CD4-positive, alpha-beta T cell (primary cell): ENCODE data around the gene PAF1. TPM values are rescaled to one million over a fixed set of nuclear protein-coding genes. Genes with fewer than 3 reads are reported as not detected.

Experiments used
- ATAC-seq: fragments of 200-7000 bp; cut with Tn5 transposase; one replicate; pipeline ENCODE4 v1.10.0; 2022; ENCODE audit warnings: mild to moderate bottlenecking; ENCODE audit not compliant: poor library complexity
- CTCF ChIA-PET: fragments of 350-600 bp; sonication (Branson Sonifier 250); formaldehyde crosslinking; loops from one replicate; lab custom pipeline; 2021; ENCODE audit warnings: antibody characterized with exemption, inconsistent platforms; lab: Charles Lee
- POLR2A ChIA-PET: fragments of 350-600 bp; sonication (Branson Sonifier 250); formaldehyde crosslinking; loops from one replicate; lab custom pipeline; 2021; ENCODE audit warnings: antibody characterized with exemption, inconsistent platforms; lab: Charles Lee
- DNase-seq, 14 experiments: peaks; one replicate each; pipeline ENCODE4 v3.0.0-alpha.2; 2013 to 2020; ENCODE audit warnings: mixed read lengths in 2 of 14
- H3K27ac ChIP-seq, 2 donors: one replicate each; pipeline versions ENCODE4 v1.5.1 to v1.7.0; 2013; ENCODE audit warnings: low read length in 2 of 2, low read depth in 1 of 2, mild to moderate bottlenecking in 1 of 2
- H3K27me3 ChIP-seq, 2 experiments: 1 replicate in 1 of 2; 2 replicates in 1 of 2; pipeline versions ENCODE4 v1.6.1 to v1.7.0; 2013; ENCODE audit warnings: low read length in 2 of 2, control low read depth in 1 of 2, mild to moderate bottlenecking in 1 of 2, moderate library complexity in 1 of 2; ENCODE audit not compliant: insufficient read depth in 2 of 2, control insufficient read depth in 1 of 2
- H3K36me3 ChIP-seq: one replicate; pipeline ENCODE4 v1.6.1; 2013; ENCODE audit warnings: low read length, control low read depth; ENCODE audit not compliant: insufficient read depth
- H3K4me1 ChIP-seq: one replicate; pipeline ENCODE4 v1.6.1; 2013; ENCODE audit warnings: low read length, control low read depth; ENCODE audit not compliant: insufficient read depth
- H3K4me3 ChIP-seq: one replicate; pipeline ENCODE4 v1.5.1; 2013; ENCODE audit warnings: mild to moderate bottlenecking, low read length, moderate library complexity
- H3K9me3 ChIP-seq, 2 experiments: 1 replicate in 1 of 2; 2 replicates in 1 of 2; pipeline versions ENCODE4 v1.6.1 to v1.7.0; 2013; ENCODE audit warnings: low read length in 2 of 2, mild to moderate bottlenecking in 2 of 2, control low read depth in 1 of 2, moderate library complexity in 1 of 2; ENCODE audit not compliant: control insufficient read depth in 1 of 2, insufficient read depth in 1 of 2
- H3K27ac Mint-ChIP-seq: one replicate; pipeline ENCODE4 v1.8.0; 2020; ENCODE audit warnings: mixed read lengths
- H3K27me3 Mint-ChIP-seq: one replicate; pipeline ENCODE4 v1.8.0; 2021; ENCODE audit warnings: mixed read lengths
- H3K36me3 Mint-ChIP-seq: one replicate; pipeline ENCODE4 v1.8.0; 2021; ENCODE audit warnings: low read depth, mixed read lengths
- H3K4me1 Mint-ChIP-seq: one replicate; pipeline ENCODE4 v1.8.0; 2021; ENCODE audit warnings: low read depth, mixed read lengths
- H3K4me3 Mint-ChIP-seq: one replicate; pipeline ENCODE4 v1.8.0; 2020; ENCODE audit warnings: mild to moderate bottlenecking, mixed read lengths
- H3K9me3 Mint-ChIP-seq: one replicate; pipeline ENCODE4 v1.8.0; 2020; ENCODE audit warnings: mixed read lengths
- CTCF ChIP-seq: fragments of 200-600 bp; IDR thresholded peaks from one replicate; pipeline ENCODE4 v1.8.0; 2022; ENCODE audit warnings: antibody characterized with exemption, mild to moderate bottlenecking
- intact Hi-C, 2 experiments: fragments of 100-400 bp; cut with DNase I in 1 of 2; cut with micrococcal nuclease in 1 of 2; formaldehyde crosslinking; loops; one replicate each; pipeline versions ENCODE4 v1.15.1 to v1.9.0; 2023 to 2025; cut with DNase I, micrococcal nuclease
- total RNA-seq, 174 experiments: library from RNA in 2 of 174; stranded (reverse) in 2 of 174; gene quantifications; one replicate each; pipeline ENCODE4 v1.2.3 and lab custom pipeline; 2021 to 2026

PAF1 gene
- total RNA-seq, 2 experiments from 2014 or later: 99.6 to 101 TPM

DNA sequence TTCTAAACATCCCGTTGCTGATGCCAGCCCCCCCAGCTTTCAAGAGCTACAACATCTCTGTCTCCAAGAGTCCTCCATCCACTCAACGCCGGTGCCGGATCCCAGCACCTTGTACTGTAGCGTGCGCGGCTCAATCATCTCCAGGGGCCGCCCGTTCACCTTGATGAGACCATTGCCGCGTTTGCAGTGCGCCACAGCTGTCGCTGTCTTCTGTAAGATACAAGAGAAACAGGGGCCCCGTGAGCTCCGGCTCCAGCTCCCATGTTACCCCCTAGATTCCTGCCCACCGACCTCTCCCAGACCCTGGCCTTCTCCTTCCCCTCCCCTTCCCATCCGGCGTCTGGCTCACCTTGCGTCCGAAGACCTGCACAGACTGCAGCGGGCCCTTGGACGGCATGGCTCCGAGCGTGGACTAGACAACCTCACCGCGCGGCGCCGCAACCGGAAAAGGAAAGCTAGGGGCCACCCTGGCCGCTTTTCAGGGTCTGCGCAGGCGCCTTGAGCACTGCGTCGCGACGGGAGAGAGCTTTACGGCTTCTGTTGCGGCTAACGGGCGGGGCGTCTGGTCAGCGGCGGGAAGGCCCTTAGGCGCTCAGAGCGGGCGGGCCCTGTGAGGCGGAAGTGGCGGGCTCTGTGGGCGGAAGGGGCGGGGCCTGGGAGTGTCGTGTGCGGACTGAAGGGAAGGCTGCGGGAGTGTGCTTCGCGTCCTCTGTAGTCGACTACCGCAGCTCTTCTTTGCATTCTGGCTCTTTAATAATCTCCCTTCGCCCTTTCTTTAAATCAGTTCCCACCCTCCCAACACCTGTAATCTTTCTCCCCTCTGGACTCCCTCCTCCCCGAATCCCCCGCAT is 44.8 kb upstream of the PAF1 start, which contains the start of gene RPS16:
Gene RPS16, minus strand, starts transcription at position 451 of the 851 bp plus-strand sequence. Its CDS starts 54 bp downstream, at position 397.
- CTCF ChIA-PET: interaction anchor here (0.7 to 1.9 kb wide), 8 partner anchors 10 to 67 kb away, joined by 3 to 14 read pairs (median 5); partner anchors contain the start of genes MED29, PAF1, PLEKHG2 and SUPT5H

GRCh38 chr19:39434123-39435076 is 43.5 kb upstream of the PAF1 start:
- ChIA-PET POLR2A (interaction anchor here (0.7 to 5.9 kb wide), 21 partner anchors 8 to 851 kb away, joined by 3 to 163 read pairs (median 14); partner anchors contain the start of genes AKT2, EID2B, GMFG and MED29), CTCF (interaction anchor here (1.5 to 1.9 kb wide), 5 partner anchors 22 to 68 kb away, joined by 4 to 14 read pairs (median 7); partner anchors contain the start of genes MED29, PAF1 and PLEKHG2)
- DNase-seq (peak in 1 of 14 experiments; percentile 34), ATAC-seq (no peak)
- Mint-ChIP-seq H3K9me3 (no peaks in the 10 kb centered on the region), H3K4me1 (peaks cover 50% of the 10 kb centered on the region), H3K36me3 (peaks cover 53% of the 10 kb centered on the region), H3K4me3 (peak overlapping the region; percentile 99), H3K27me3 (no peaks in the 10 kb centered on the region), H3K27ac (peak overlapping the region; percentile 93)
- Histone ChIP-seq H3K27ac (peak overlapping the region; percentile 79 to 88), H3K4me1 (peaks cover 57% of the 10 kb centered on the region), H3K9me3 (no peaks in the 10 kb centered on the region), H3K4me3 (peak overlapping the region; percentile 96), H3K27me3 (no peaks in the 10 kb centered on the region), H3K36me3 (peaks cover 33% of the 10 kb centered on the region)
- intact Hi-C loops: loop anchor here in 1 of 2 experiments (1.0 to 5.0 kb wide), 4 partner anchors 22 to 398 kb away; partner anchors contain the start of genes DYRK1B, MED29, PAF1 and PLEKHG2
- TF ChIP-seq CTCF: no peak

More for the DNA sequence above, 44.8 kb upstream of the PAF1 start, which contains the start of gene RPS16:
- Histone ChIP-seq H3K36me3 (peaks cover 33% of the 10 kb centered on the region), H3K9me3 (no peaks in the 10 kb centered on the region), H3K4me1 (peaks cover 55% of the 10 kb centered on the region), H3K27ac (peak within 1 kb of the TSS; percentile 87 to 90), H3K27me3 (no peaks in the 10 kb centered on the region), H3K4me3 (peak within 1 kb of the TSS; percentile 96)
- H3K36me3 Mint-ChIP-seq: peaks cover 51% of the 10 kb centered on the region
- no peaks in the 10 kb centered on the region for H3K27me3 Mint-ChIP-seq
- peak within 1 kb of the TSS; percentile 93 for H3K27ac Mint-ChIP-seq
- H3K9me3 Mint-ChIP-seq: no peaks in the 10 kb centered on the region
- ATAC-seq (peak; percentile 86), DNase-seq (peak; percentile 97 to 99 (median 99))
- POLR2A ChIA-PET: interaction anchor here (0.6 to 5.9 kb wide), 41 partner anchors 9 to 1928 kb away, joined by 3 to 163 read pairs (median 5); partner anchors contain the start of genes AKT2, B9D2, C19orf47 and DYRK1B
- H3K4me1 Mint-ChIP-seq: peaks cover 54% of the 10 kb centered on the region
- H3K4me3 Mint-ChIP-seq: peak within 1 kb of the TSS; percentile 99
- TF ChIP-seq CTCF: no peak
- intact Hi-C loops: loop anchor here (1.0 to 5.0 kb wide), 9 partner anchors 10 to 397 kb away; partner anchors contain the start of genes MED29 (in 2 of the 2), PAF1 (in 2 of the 2), PLEKHG2 (in 2 of the 2) and SUPT5H (in 2 of the 2)
